ENCODE data around the gene GAK. TPM values are rescaled to one million over a fixed set of nuclear protein-coding genes. Genes with fewer than 3 reads are reported as not detected.

GAK gene
- total and polyA plus RNA-seq, 7 donors: 20.9 to 55.8 (median 36.4) TPM

DNA sequence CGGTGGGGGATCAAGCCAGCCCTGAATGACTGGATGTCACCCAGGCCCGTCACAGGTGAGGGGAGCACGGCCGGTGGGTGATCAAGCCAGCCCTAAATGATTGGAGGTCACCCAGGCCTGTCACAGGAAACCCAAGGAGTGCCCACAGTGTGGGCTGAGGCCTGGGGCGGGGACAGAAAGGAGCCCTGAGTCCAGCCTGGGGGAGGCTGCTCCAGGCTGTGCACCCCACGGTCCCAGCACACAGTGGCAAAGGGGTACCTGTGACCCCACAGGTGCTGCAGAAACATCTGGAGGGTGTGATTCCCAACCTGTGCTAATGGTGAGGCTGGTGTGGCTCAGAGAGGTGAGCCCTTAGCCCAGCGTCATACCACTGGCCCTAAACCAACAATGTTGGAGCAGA lies 100.0 kb downstream of the GAK start:
- WGBS, 3 donors: 86 to 94% (median 93%) methylated on average over 6 to 7 of the region's 7 CpGs
- Histone ChIP-seq H3K36me3 (ENCODE audit: insufficient read depth in 1 of 2, low read depth in 1 of 2) (no peaks in the 10 kb centered on the region), H3K9me3 (no peaks in the 10 kb centered on the region), H3K27ac (no peak overlapping the region), H3K4me3 (no peak overlapping the region), H3K4me1 (no peaks in the 10 kb centered on the region), H3K27me3 (ENCODE audit: insufficient read depth in 3 of 3, low read length in 2 of 3) (peaks cover 0 to 49% (median 22%) of the 10 kb centered on the region in 3 donors)
- intact Hi-C loops (cut with DNase I): no loop called here
- DNase-seq: peak in 1 of 2 donors; percentile 34
- no peak for ATAC-seq
- TF ChIP-seq, protein P1, sequence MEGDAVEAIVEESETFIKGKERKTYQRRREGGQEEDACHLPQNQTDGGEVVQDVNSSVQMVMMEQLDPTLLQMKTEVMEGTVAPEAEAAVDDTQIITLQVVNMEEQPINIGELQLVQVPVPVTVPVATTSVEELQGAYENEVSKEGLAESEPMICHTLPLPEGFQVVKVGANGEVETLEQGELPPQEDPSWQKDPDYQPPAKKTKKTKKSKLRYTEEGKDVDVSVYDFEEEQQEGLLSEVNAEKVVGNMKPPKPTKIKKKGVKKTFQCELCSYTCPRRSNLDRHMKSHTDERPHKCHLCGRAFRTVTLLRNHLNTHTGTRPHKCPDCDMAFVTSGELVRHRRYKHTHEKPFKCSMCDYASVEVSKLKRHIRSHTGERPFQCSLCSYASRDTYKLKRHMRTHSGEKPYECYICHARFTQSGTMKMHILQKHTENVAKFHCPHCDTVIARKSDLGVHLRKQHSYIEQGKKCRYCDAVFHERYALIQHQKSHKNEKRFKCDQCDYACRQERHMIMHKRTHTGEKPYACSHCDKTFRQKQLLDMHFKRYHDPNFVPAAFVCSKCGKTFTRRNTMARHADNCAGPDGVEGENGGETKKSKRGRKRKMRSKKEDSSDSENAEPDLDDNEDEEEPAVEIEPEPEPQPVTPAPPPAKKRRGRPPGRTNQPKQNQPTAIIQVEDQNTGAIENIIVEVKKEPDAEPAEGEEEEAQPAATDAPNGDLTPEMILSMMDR (IDR thresholded peaks at IDR 0.05): no peak

DNA sequence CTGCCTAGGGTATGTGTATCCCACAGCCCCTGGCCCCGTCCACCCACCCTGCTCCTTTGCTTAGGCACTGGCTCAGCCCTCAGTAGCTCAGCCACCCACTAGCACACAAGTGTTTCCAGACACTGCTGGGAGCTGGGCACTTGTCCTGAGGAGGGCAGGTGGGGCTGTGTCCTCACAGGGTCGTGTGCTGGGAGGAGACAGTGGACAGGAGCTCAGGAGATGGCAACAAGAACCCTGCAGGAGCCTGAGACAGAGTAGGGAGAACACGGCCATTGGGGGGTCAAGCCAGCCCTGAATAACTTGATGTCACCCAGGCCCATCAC lies 100.7 kb downstream of the GAK start:
- H3K4me3 ChIP-seq: no peak overlapping the region
- no peak for ATAC-seq

GRCh38 chr4:830601-831482 lies 101.3 kb downstream of the GAK start:
- WGBS, 3 donors: 62 to 66% (median 63%) methylated on average over 20 to 23 of the region's 23 CpGs
- Histone ChIP-seq H3K27me3 (ENCODE audit: insufficient read depth in 3 of 3, low read length in 2 of 3) (peaks cover 0 to 56% (median 22%) of the 10 kb centered on the region in 3 donors), H3K4me1 (no peaks in the 10 kb centered on the region), H3K36me3 (ENCODE audit: insufficient read depth in 1 of 2, low read depth in 1 of 2) (no peaks in the 10 kb centered on the region), H3K27ac (no peak overlapping the region), H3K9me3 (no peaks in the 10 kb centered on the region), H3K4me3 (no peak overlapping the region)
- intact Hi-C loops (cut with DNase I): no loop called here
- ATAC-seq (no peak), DNase-seq (peak; percentile 6 to 36)
- TF ChIP-seq, protein P1 (IDR thresholded peaks at IDR 0.05): no peak

More for the DNA sequence above, 100.7 kb downstream of the GAK start:
- DNase-seq: peak in 1 of 2 donors; percentile 17
- intact Hi-C loops (cut with DNase I): no loop called here
- TF ChIP-seq, protein P1 (IDR thresholded peaks at IDR 0.05): no peak
- Histone ChIP-seq H3K9me3 (no peaks in the 10 kb centered on the region), H3K27ac (no peak overlapping the region), H3K4me1 (no peaks in the 10 kb centered on the region), H3K27me3 (ENCODE audit: insufficient read depth in 3 of 3, low read length in 2 of 3) (peaks cover 0 to 55% (median 22%) of the 10 kb centered on the region in 3 donors), H3K36me3 (ENCODE audit: insufficient read depth in 1 of 2, low read depth in 1 of 2) (no peaks in the 10 kb centered on the region)
- 57 to 71% (median 59%) methylated on average over 3 of the region's 3 CpGs for WGBS, 3 donors

DNA sequence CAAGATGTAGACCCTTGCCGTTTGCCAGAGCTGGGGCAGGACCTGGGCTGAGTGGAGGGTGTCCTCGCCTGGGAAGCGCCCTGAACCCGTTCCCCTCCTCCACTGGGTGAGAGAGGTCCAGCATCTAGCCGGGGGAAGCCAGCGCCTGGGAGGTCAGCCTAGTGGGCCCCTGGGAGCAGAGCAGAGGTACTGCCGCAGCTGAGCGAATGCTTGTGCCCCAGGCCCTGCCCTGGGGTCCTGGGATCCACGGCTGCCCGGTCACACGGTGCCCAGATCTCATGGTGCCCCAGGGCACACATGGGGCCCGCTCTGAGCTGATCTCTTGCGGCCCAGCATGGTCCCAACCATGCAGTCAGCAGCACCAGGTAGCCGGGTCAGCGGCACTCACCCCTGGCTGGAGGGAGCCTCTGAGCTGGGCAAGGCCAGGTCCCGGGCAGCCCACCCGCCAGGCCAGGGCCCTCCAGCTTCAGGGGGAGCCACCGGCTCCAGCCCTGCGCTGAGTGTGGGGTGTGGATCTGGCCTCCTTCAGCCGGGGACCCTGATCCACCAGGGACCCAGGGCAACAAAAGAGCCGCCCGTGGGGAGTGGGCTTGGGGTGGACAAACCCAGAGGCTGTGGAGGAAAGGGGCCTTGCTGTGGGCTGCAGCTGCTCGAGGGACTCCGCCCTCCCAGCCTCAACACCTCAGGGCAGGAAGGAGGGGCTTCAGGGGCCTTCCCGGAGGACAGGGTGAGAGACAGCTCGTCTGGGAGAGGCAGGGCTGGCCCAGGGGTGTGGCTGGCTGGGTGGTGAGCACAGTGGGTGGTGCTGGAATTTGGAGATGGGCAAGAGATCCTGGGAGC lies 102.1 kb downstream of the GAK start:
- no peaks in the 10 kb centered on the region for H3K4me1 ChIP-seq
- TF ChIP-seq, protein P1 (IDR thresholded peaks at IDR 0.05): no peak
- H3K36me3 ChIP-seq (ENCODE audit: insufficient read depth in 1 of 2, low read depth in 1 of 2): no peaks in the 10 kb centered on the region
- peak; percentile 8 to 42 for DNase-seq
- 46 to 58% (median 55%) methylated on average over 26 of the region's 26 CpGs for WGBS, 3 donors
- H3K9me3 ChIP-seq: no peaks in the 10 kb centered on the region
- no peak for ATAC-seq
- H3K27me3 ChIP-seq (ENCODE audit: insufficient read depth in 3 of 3, low read length in 2 of 3): peaks cover 0 to 61% (median 27%) of the 10 kb centered on the region in 3 donors
- intact Hi-C loops (cut with DNase I): no loop called here
- H3K4me3 ChIP-seq: no peak overlapping the region
- H3K27ac ChIP-seq: no peak overlapping the region
